ENCODE results near the gene FLNA. TPM values are rescaled to one million over a fixed set of nuclear protein-coding genes. Genes with fewer than 3 reads are reported as not detected.

FLNA gene
- total and polyA plus RNA-seq, 9 of the 15 experiments (the other 6 are each of a cell fraction or from before 2014, with no cell fraction given): 6.2 to 735 (median 135) TPM

DNA sequence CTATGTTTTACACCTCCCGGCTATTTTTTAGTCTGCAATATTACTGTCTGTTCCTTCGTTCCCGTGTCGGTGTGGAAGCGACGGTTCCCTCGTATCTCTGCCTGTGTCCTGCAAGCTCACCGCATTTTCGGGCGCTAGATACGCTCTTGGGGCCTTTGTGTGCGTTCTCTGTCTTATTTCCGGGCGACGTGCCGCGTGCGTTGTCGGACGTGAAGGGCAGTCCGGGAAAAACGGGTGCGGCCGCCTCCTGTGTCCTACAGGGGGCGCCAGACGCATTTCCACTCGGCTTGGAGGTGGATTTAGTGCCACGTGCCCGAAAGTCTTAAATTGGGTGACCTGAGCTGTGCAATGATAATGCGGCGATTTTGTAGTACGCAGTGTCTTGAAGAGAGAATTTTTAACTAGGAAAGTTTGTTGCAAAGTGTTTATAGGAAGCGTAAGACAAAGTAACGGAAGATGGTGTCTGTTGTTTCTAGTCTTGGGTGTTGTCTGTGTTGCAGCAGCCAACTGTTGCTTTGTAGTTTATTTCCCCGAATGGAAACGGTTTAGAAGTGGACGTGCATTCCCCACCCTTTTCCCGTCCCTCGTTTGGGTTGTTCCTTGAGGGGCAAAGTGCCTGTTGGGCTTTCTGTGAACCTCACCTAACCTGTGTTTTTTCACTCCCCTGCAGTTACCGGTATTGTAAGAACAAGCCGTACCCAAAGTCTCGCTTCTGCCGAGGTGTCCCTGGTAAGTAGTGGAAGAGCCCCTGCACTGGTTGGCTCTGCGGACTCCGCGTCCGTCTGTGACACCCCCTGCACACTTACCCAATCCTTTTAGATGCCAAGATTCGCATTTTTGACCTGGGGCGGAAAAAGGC is 24.5 kb upstream of the FLNA start (continued):
- TF ChIP-seq ZHX1 (conservative IDR thresholded peaks at IDR 0.05; ENCODE audit: low read length) (no peak), RNF2 (IDR thresholded peaks at IDR 0.05) (peak; percentile 7; the same call in 1 of the 2 replicates), NFE2L1 (tag; IDR thresholded peaks at IDR 0.05; ENCODE audit: borderline replicate concordance, low read depth) (no peak), C11orf30 (IDR thresholded peaks at IDR 0.05; ENCODE audit: low read depth) (no peak), E2F6 (IDR thresholded peaks at IDR 0.05; ENCODE audit: borderline replicate concordance in 1 of 2, extremely low read depth in 1 of 2, insufficient read depth in 1 of 2, insufficient read length in 1 of 2, low read depth in 1 of 2, low read length in 1 of 2, poor library complexity in 1 of 2, severe bottlenecking in 1 of 2) (peak in 1 of 2 experiments; percentile 72), TCF7 (IDR thresholded peaks at IDR 0.05; ENCODE audit: borderline replicate concordance) (0 out of 2 replicates have a peak, but pooled peaks have one; percentile 13), HNRNPL (IDR thresholded peaks at IDR 0.05; ENCODE audit: low read depth, low read length) (no peak), SUPT5H (IDR thresholded peaks at IDR 0.05) (no peak), ARID3A (IDR thresholded peaks at IDR 0.05; ENCODE audit: borderline replicate concordance, low read depth, low read length) (0 out of 2 replicates have a peak, but pooled peaks have one; percentile 3), CAMTA2 (CRISPR knock-in tag; conservative IDR thresholded peaks at IDR 0.05) (no peak), RBFOX2 (IDR thresholded peaks at IDR 0.05; ENCODE audit: low read depth, low read length) (peak; percentile 93), ZBTB9 (CRISPR knock-in tag; IDR thresholded peaks at IDR 0.05) (0 out of 2 replicates have a peak, but pooled peaks have one; percentile 36), HDAC1 (IDR thresholded peaks at IDR 0.05) (peak in 1 of 2 experiments; percentile 82; a peak in 3 of 4 replicates), ZNF431 (CRISPR knock-in tag; IDR thresholded peaks at IDR 0.05) (no peak), XRCC4 (IDR thresholded peaks at IDR 0.05; ENCODE audit: extremely low read depth, insufficient read depth, insufficient read length) (no peak), JUND (IDR thresholded peaks at IDR 0.05; ENCODE audit: borderline replicate concordance, low read depth, low read length) (peak; percentile 46; the same call in 1 of the 2 replicates), JUND (tag; IDR thresholded peaks at IDR 0.05; ENCODE audit: borderline replicate concordance, low read depth, low read length) (no peak)
- TF ChIP-seq, protein P1, sequence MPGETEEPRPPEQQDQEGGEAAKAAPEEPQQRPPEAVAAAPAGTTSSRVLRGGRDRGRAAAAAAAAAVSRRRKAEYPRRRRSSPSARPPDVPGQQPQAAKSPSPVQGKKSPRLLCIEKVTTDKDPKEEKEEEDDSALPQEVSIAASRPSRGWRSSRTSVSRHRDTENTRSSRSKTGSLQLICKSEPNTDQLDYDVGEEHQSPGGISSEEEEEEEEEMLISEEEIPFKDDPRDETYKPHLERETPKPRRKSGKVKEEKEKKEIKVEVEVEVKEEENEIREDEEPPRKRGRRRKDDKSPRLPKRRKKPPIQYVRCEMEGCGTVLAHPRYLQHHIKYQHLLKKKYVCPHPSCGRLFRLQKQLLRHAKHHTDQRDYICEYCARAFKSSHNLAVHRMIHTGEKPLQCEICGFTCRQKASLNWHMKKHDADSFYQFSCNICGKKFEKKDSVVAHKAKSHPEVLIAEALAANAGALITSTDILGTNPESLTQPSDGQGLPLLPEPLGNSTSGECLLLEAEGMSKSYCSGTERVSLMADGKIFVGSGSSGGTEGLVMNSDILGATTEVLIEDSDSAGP (CRISPR knock-in tag; IDR thresholded peaks at IDR 0.05): no peak
